A549 treated with AZD2906 at 1 μM for 4 hours (cell line): ENCODE data around the gene OTUD7B. TPM values are rescaled to one million over a fixed set of nuclear protein-coding genes. Genes with fewer than 3 reads are reported as not detected.

Source experiments
- total RNA-seq: library from RNA; stranded (reverse); fragments of 200-300 nt; extraction: Qiagen RNA extraction; gene quantifications from 5 replicates; pipeline ENCODE4 v1.2.3, GENCODE V29; 2022

The OTUD7B gene
- 9.7 to 12.1 TPM (median 11.5 TPM) in 5 replicates for total RNA-seq

DNA sequence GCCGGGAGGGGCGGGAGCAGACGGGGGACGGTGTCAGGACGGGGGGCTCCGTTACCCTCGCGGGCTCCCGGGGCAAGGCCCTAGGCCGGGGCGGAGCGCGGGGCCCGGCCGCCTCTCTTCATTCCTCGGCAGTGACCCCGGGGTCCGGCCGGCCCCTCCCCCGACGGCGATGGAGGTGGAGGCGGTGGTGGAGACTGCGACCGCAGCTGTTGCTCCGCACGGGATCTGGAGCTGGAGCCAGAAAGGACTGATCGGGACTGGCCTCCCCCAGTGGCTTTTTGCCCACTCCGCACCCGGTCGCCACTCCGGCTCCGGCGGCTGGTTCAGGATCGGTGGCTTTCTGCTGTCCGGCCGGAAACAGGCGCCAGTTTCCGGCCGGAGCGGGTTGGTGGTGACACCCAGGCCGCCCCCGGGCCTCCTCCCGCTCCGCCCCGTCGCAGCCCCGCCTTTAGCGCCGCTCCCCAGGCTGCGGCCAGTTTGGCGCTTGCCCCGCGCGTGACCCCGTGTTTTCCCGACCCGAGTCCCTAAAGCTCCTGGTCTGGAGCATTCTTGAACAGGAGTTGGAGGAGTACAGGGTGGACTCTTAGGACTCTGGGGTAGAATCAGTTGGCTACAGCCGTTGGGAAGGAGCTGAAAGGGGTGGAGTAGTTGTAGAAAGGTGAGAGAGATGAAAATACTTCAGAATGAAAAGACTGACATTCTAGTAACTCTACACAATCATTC is at the start of gene OTUD7B:
OTUD7B (minus strand) TSS at position 334 of the 723 bp plus-strand sequence. CDS start 33,216 bp downstream, outside the sequence.

DNA sequence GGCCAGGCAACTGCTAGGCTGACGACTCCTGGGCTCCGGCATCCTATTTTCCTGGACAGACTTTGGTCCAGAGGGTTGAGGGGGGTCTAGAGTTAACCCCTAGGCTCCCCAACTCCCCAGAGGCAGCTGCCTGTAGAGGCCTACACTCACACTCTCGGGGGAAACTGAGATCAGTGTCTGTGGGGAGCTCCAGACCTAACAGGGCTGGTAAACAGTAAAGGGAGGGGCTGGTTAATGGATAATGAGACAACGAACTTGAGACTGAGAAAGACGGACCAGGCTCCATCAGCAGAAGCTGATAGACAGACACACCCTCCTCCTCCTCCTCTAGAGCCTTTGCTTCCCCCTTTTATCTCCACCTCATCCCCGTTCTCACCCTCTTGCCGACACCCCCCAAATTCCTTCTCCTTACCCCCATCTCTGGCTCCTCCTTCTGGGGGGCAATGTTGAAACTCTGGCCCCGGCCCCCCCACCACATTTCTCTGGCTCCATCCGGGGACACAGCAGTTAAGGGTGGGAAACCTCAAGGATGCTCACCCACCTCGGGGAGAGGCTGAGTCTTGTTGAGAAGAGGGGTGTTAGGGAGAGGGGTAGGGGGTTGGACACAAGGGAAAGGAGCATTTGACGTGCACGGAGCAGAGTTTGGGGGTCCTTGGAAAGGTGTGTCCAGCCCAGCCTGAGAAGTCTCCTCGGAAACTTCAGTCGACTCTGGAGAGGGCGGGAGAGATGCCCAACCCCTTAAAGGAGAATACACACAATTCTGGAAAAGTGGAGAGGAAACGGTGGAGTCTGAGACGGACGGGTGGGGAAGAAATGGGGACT is 74.1 kb downstream of the OTUD7B start, which contains the start of gene MTMR11:
MTMR11 (minus strand) TSS at position 710 of the 822 bp plus-strand sequence; CDS start at position 478, 232 bp downstream.

GRCh38 chr1:149927563-149928400 is 82.7 kb downstream of the OTUD7B start, which contains the start of gene SF3B4:
Gene SF3B4 (minus strand): TSS chr1:149927803. CDS start chr1:149927759, 44 bp downstream.

GRCh38 chr1:149917571-149918144 is 92.9 kb downstream of the OTUD7B start, which contains the start of gene SV2A:
Gene SV2A (minus strand): TSS chr1:149917844. CDS start chr1:149913840, 4,004 bp downstream.

DNA sequence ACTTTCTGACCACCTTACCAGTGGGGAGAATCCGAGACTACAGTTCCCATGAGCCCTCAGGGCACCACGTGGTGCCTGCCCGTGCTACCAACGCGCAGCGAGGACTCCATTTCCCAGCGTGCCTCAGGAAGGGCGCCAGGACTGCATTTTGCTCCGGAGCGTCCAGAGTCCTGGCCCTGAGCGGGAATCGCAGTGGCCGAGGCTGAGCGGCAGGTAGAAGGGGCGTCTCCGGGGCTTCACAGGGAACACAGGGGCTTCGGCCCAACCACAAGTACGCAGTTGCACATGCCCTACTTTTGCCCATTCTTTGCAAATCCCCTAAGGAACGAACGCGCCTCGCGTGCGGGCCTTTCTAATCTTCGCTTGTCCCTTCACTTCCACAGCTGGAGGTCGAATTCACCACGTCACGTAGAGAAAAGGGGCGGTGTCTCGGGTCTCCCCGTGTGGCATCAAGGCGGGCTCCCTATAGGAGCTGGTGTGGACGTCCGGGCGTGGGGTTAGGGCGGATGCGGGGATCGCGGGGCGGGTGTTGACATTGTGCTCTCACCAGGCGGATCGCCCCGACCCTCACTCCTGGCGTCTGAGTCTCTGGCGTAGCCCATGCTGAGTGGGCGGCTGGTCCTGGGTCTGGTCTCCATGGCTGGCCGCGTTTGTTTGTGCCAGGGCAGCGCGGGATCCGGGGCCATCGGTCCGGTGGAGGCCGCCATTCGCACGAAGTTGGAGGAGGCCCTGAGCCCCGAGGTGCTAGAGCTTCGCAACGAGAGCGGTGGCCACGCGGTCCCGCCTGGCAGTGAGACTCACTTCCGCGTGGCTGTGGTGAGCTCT is 110.9 kb downstream of the OTUD7B start, which contains the start of gene BOLA1:
BOLA1 (plus strand) TSS at position 109 of the 825 bp plus-strand sequence; CDS start at position 601, 492 bp downstream.

Other genes starting within 250 kb of the OTUD7B start
- gene FCGR1A, start 228.0 kb downstream of the OTUD7B start, total RNA-seq, result not detected in 5 replicates
- 14.4 to 25.9 TPM (median 24.1 TPM) in 5 replicates for gene BOLA1, start 111.2 kb downstream of the OTUD7B start, total RNA-seq
- 0.06 to 0.15 TPM (median 0.10 TPM) in 5 replicates for gene SV2A, start 92.9 kb downstream of the OTUD7B start, total RNA-seq
- gene SF3B4, start 82.9 kb downstream of the OTUD7B start, total RNA-seq, result 129 to 146 TPM (median 133 TPM) in 5 replicates
- gene MTMR11, start 73.8 kb downstream of the OTUD7B start, total RNA-seq, result 6.1 to 7.7 TPM (median 6.8 TPM) in 5 replicates
- gene VPS45, start 57.0 kb upstream of the OTUD7B start, total RNA-seq, result 14.4 to 15.7 TPM (median 14.6 TPM) in 5 replicates
- gene PLEKHO1, start 139.2 kb upstream of the OTUD7B start, total RNA-seq, result 5.0 to 7.0 TPM (median 6.7 TPM) in 5 replicates
- gene ANP32E, start 225.4 kb upstream of the OTUD7B start, total RNA-seq, result 33.2 to 53.2 TPM (median 41.0 TPM) in 5 replicates
- gene CA14, start 247.0 kb upstream of the OTUD7B start, total RNA-seq, result not detected in 5 replicates